Measurements from ENCODE around the gene DYRK3. TPM values are rescaled to one million over a fixed set of nuclear protein-coding genes. Genes with fewer than 3 reads are reported as not detected.
A peak's percentile ranks its signal among the peaks of the same experiment; 100 is the strongest.

The DYRK3 gene
- total and polyA plus RNA-seq, 9 of the 15 experiments (the other 6 are each of a cell fraction or from before 2014, with no cell fraction given) = 4.5 to 33.7 (median 25.7) TPM

DNA sequence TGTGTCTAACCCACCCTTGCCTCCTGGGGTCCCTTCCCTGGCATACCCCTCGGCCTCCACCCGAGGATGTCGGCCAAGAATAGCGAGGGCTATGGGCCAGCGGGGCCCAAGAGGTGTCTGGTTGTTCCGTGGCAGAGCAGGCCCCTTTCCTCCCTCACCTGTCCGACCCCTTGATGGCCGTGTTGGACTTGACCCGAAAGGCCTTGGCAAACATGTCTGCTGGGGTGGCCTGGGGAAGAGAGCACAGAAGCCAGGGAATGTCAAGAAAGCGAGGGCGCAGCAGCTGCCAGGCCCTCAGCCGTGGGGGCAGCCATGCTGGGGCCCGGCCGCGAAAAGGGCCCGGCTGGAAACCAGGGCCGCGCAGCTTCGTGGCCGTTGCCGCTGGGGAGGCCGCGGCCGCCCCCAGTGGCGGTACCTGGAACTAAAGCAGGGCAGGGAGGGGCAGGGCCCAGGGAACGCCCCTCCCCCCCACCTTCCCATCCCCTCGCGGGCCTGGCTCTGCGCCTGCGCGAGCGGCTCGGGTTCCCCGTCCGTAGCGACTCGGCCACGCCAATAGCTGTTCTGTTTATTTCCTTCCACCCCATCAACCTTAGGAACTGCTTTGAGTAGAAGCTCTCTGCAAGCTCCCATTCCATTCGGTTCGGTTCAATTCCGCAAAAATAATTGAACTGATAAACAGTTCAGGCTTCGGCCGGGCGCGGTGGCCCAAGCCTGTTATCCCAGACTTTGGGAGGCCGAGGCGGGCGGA is 23.0 kb upstream of the DYRK3 start, which contains the start of gene EIF2D (continued):
- TF ChIP-seq BHLHE40 (IDR thresholded peaks at IDR 0.05; ENCODE audit: low read length) (peak; percentile 68), SMARCC2 (IDR thresholded peaks at IDR 0.05; ENCODE audit: low read depth) (0 out of 2 replicates have a peak, but pooled peaks have one; percentile 24), YBX1 (IDR thresholded peaks at IDR 0.05) (no peak), NR4A1 (CRISPR knock-in tag; IDR thresholded peaks at IDR 0.05) (0 out of 2 replicates have a peak, but pooled peaks have one; percentile 27), NR4A1 (tag; IDR thresholded peaks at IDR 0.05) (peak; percentile 92), SOX6 (IDR thresholded peaks at IDR 0.05) (peak; percentile 82), RBBP5 (IDR thresholded peaks at IDR 0.05; ENCODE audit: borderline replicate concordance, insufficient read depth, low read length, poor library complexity, severe bottlenecking) (peak; percentile 98), CBFA2T3 (IDR thresholded peaks at IDR 0.05) (peak; percentile 43), RCOR1 (IDR thresholded peaks at IDR 0.05; ENCODE audit: borderline replicate concordance in 1 of 2, low read depth in 2 of 2, low read length in 2 of 2) (peak in 1 of 2 experiments; percentile 86; a peak in 3 of 4 replicates), NFATC3 (IDR thresholded peaks at IDR 0.05) (no peak), SMARCB1 (IDR thresholded peaks at IDR 0.05; ENCODE audit: insufficient read length, low read depth) (no peak), E2F3 (CRISPR knock-in tag; IDR thresholded peaks at IDR 0.05) (peak; percentile 75), RBM22 (IDR thresholded peaks at IDR 0.05; ENCODE audit: low read depth, low read length, poor library complexity, severe bottlenecking) (peak; percentile 97), SRSF1 (IDR thresholded peaks at IDR 0.05; ENCODE audit: low read depth, low read length) (no peak), PRPF4 (IDR thresholded peaks at IDR 0.05; ENCODE audit: insufficient read depth, low read depth, low read length, poor library complexity, severe bottlenecking) (no peak), MED1 (CRISPR knock-in tag; IDR thresholded peaks at IDR 0.05; ENCODE audit: borderline replicate concordance) (no peak), ZNF217 (CRISPR knock-in tag; IDR thresholded peaks at IDR 0.05) (no peak), TEAD1 (CRISPR knock-in tag; IDR thresholded peaks at IDR 0.05) (peak; percentile 84 to 98), ZEB2 (IDR thresholded peaks at IDR 0.05) (peak; percentile 98), HDAC8 (tag; IDR thresholded peaks at IDR 0.05) (peak; percentile 86), ELF2 (CRISPR knock-in tag; IDR thresholded peaks at IDR 0.05) (peak; percentile 84; the same call in 1 of the 2 replicates), MEF2A (IDR thresholded peaks at IDR 0.05; ENCODE audit: control insufficient read depth, low read depth, low read length) (peak; percentile 77; the same call in 1 of the 2 replicates), LEF1 (IDR thresholded peaks at IDR 0.05) (no peak; the same call in 1 of the 2 replicates), ZNF551 (CRISPR knock-in tag; IDR thresholded peaks at IDR 0.05) (no peak), ERF (CRISPR knock-in tag; IDR thresholded peaks at IDR 0.05) (peak; percentile 71; the same call in 1 of the 2 replicates)
- TF ChIP-seq, protein P1, sequence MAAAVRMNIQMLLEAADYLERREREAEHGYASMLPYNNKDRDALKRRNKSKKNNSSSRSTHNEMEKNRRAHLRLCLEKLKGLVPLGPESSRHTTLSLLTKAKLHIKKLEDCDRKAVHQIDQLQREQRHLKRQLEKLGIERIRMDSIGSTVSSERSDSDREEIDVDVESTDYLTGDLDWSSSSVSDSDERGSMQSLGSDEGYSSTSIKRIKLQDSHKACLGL (CRISPR knock-in tag; IDR thresholded peaks at IDR 0.05; ENCODE audit: borderline replicate concordance, poor library complexity, severe bottlenecking) = peak; percentile 99
- TF ChIP-seq, protein P2, sequence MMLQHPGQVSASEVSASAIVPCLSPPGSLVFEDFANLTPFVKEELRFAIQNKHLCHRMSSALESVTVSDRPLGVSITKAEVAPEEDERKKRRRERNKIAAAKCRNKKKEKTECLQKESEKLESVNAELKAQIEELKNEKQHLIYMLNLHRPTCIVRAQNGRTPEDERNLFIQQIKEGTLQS (IDR thresholded peaks at IDR 0.05) = no peak
- TF ChIP-seq, protein P2 (CRISPR knock-in tag; conservative IDR thresholded peaks at IDR 0.05) = peak; percentile 93
